Natural killer cell (primary cell): ENCODE measurements around the gene KIF12. TPM values are rescaled to one million over a fixed set of nuclear protein-coding genes. Genes with fewer than 3 reads are reported as not detected.
"Not testable (repeated sequence)": the region's sequence is repeated elsewhere in the genome, so short reads cannot be mapped to it uniquely, and the experiment has no call there.

ENCODE experiments used
- ATAC-seq, 3 donors: fragments of 150-1000 bp in 2 of 3; fragments of 200-7000 bp in 1 of 3; cut with Tn5 transposase; 1 replicate in 1 of 3; 2 replicates in 2 of 3; pipeline ENCODE4 v1.10.0; 2021; ENCODE audit warnings: mild to moderate bottlenecking in 2 of 3, moderate library complexity in 2 of 3
- DNase-seq, 2 donors: peaks; one replicate each; pipeline versions ENCODE4 v3.0.0 to v3.0.0-alpha.2; 2013 to 2021; ENCODE audit warnings: mixed read lengths in 1 of 2
- H3K27ac ChIP-seq: one replicate; pipeline ENCODE4 v1.5.1; 2013; ENCODE audit warnings: mild to moderate bottlenecking, low read length
- H3K27me3 ChIP-seq: one replicate; pipeline ENCODE4 v1.6.1; 2013; ENCODE audit warnings: low read length; ENCODE audit not compliant: control insufficient read depth, insufficient read depth
- H3K36me3 ChIP-seq: one replicate; pipeline ENCODE4 v1.6.1; 2013; ENCODE audit warnings: low read length; ENCODE audit not compliant: control insufficient read depth, insufficient read depth
- H3K4me1 ChIP-seq: one replicate; pipeline ENCODE4 v1.6.1; 2013; ENCODE audit warnings: low read length; ENCODE audit not compliant: control insufficient read depth, insufficient read depth
- H3K4me3 ChIP-seq: one replicate; pipeline ENCODE4 v1.5.1; 2013; ENCODE audit warnings: low read length
- H3K9me3 ChIP-seq: one replicate; pipeline ENCODE4 v1.6.1; 2013; ENCODE audit warnings: low read length; ENCODE audit not compliant: control insufficient read depth, insufficient read depth
- H3K27ac Mint-ChIP-seq, 2 donors: one replicate each; pipeline ENCODE4 v1.8.0; 2022; ENCODE audit warnings: mild to moderate bottlenecking in 2 of 2, mixed read lengths in 2 of 2, moderate library complexity in 1 of 2
- H3K27me3 Mint-ChIP-seq, 2 donors: one replicate each; pipeline ENCODE4 v1.8.0; 2022; ENCODE audit warnings: low read depth in 2 of 2, mixed read lengths in 2 of 2
- H3K36me3 Mint-ChIP-seq: one replicate; pipeline ENCODE4 v1.8.0; 2022; ENCODE audit warnings: mixed read lengths
- H3K4me1 Mint-ChIP-seq, 2 donors: one replicate each; pipeline ENCODE4 v1.8.0; 2022; ENCODE audit warnings: mixed read lengths in 2 of 2
- H3K4me3 Mint-ChIP-seq: one replicate; pipeline ENCODE4 v1.8.0; 2022; ENCODE audit warnings: mild to moderate bottlenecking, moderate library complexity, mixed read lengths
- H3K9me3 Mint-ChIP-seq, 2 donors: one replicate each; pipeline ENCODE4 v1.8.0; 2022; ENCODE audit warnings: mixed read lengths in 2 of 2
- WGBS: methylation state at CpG from one replicate; pipeline ENCODE4 v1.1.7; 2013; ENCODE audit warnings: missing lambda C conversion rate; ENCODE audit not compliant: insufficient coverage; 5-methylcytosine and 5-hydroxymethylcytosine counted together
- intact Hi-C: fragments of 100-400 bp; cut with micrococcal nuclease; formaldehyde crosslinking; loops from one replicate; pipeline ENCODE4 v1.14.2; 2022
- total RNA-seq, 4 donors: library from RNA; stranded (reverse); fragments of 120-200 nt in 1 of 4; gene quantifications; one replicate each; pipeline versions ENCODE4 v1.2.3 to v1.2.4, GENCODE V29; 2013 to 2022
- TF ChIP-seq, protein P1 (sequence below): fragments of 200-600 bp; IDR thresholded peaks from one replicate; pipeline ENCODE4 v1.8.0; 2022; ENCODE audit warnings: antibody characterized with exemption

Gene KIF12
- total RNA-seq, 3 donors from 2014 or later (not counting 1 experiment from before 2014, with no cell fraction given) = not detected

DNA sequence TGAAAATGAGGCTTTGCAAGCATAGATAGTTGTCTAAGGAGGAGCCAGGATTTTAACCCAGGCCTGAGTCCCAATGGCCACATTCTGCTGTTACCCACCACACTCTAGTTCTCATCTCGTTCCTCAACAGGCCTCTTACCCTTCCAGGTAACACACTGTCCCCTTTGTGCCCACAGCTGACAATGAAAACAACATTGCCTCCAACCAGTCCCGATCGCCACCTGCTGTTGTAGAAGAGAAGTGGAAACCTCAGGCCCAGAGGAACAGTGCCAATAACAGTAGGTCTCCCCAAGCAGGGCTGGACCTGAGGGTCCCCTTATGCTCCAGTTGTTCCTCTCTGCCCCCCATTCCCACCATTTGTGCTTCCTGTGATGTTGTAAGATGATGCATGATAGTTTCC, 51.4 kb downstream of the KIF12 start:
- Mint-ChIP-seq H3K9me3 (no peaks in the 10 kb centered on the region), H3K36me3 (no peaks in the 10 kb centered on the region), H3K27me3 (no peaks in the 10 kb centered on the region), H3K4me1 (no peaks in the 10 kb centered on the region), H3K4me3 (no peak overlapping the region), H3K27ac (no peak overlapping the region)
- intact Hi-C loops = no loop called here
- TF ChIP-seq, protein P1, sequence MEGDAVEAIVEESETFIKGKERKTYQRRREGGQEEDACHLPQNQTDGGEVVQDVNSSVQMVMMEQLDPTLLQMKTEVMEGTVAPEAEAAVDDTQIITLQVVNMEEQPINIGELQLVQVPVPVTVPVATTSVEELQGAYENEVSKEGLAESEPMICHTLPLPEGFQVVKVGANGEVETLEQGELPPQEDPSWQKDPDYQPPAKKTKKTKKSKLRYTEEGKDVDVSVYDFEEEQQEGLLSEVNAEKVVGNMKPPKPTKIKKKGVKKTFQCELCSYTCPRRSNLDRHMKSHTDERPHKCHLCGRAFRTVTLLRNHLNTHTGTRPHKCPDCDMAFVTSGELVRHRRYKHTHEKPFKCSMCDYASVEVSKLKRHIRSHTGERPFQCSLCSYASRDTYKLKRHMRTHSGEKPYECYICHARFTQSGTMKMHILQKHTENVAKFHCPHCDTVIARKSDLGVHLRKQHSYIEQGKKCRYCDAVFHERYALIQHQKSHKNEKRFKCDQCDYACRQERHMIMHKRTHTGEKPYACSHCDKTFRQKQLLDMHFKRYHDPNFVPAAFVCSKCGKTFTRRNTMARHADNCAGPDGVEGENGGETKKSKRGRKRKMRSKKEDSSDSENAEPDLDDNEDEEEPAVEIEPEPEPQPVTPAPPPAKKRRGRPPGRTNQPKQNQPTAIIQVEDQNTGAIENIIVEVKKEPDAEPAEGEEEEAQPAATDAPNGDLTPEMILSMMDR = no peak
- H3K9me3 ChIP-seq = no peaks in the 10 kb centered on the region
- DNase-seq = no peak
- H3K4me3 ChIP-seq = no peak overlapping the region
- no peak for ATAC-seq
- H3K4me1 ChIP-seq = no peaks in the 10 kb centered on the region
- peaks cover 6% of the 10 kb centered on the region for H3K36me3 ChIP-seq
- no peak overlapping the region for H3K27ac ChIP-seq
- no peaks in the 10 kb centered on the region for H3K27me3 ChIP-seq
- WGBS = 88% methylated on average over 3 of the region's 3 CpGs

DNA sequence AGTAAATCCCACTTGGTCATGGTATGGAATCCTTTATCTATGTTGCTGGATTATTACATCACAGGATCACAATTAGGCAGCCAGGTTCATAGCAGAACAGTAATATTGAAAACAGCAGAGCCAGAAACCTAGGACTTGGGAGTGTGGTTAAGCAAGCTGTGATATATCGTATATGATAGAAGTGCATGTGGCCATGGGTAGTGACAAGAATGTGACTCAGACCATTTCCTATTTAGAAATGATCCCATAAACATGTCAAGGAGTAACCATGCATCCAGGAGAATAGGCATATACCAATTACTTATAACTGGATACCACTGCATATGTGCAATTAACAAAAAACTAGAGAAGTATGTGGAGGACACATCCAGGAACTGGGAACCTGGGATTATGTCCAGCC, 52.2 kb downstream of the KIF12 start:
- Mint-ChIP-seq H3K4me1 (no peaks in the 10 kb centered on the region), H3K27ac (no peak overlapping the region), H3K9me3 (no peaks in the 10 kb centered on the region), H3K27me3 (no peaks in the 10 kb centered on the region), H3K4me3 (no peak overlapping the region), H3K36me3 (no peaks in the 10 kb centered on the region)
- H3K27ac ChIP-seq = no peak overlapping the region
- ATAC-seq (no peak), DNase-seq (no peak)
- H3K4me1 ChIP-seq = no peaks in the 10 kb centered on the region
- TF ChIP-seq, protein P1 = no peak
- intact Hi-C loops = no loop called here
- WGBS = 71% methylated on average over 1 of the region's 1 CpG
- H3K9me3 ChIP-seq = no peaks in the 10 kb centered on the region
- H3K4me3 ChIP-seq = no peak overlapping the region
- no peaks in the 10 kb centered on the region for H3K27me3 ChIP-seq
- H3K36me3 ChIP-seq = peaks cover 6% of the 10 kb centered on the region

DNA sequence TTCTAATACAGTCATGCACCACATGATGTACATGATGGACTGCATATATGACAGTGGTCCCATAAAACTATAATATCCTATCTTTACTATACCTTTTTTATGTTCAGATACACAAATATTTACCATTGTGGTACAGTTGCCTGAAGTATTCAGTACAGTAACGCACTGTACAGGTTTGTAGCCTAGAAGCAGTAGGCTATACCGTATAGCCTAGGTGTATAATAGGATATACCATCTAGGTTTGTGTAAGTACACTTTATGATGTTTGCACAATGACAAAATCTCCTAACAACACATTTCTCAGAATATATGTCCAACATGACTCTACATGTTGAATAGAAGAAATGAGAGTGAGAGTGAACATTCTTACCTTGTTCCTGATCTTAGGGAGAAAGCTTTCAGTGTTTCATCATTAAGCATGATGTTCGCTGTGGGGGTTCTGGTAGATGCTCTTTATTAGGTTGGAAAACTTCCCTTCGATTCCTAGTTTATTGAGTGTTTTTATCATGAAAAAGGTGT, 52.8 kb downstream of the KIF12 start:
- no peak overlapping the region for H3K4me3 Mint-ChIP-seq
- ATAC-seq (no peak), DNase-seq (no peak)
- H3K27me3 Mint-ChIP-seq = no peaks in the 10 kb centered on the region
- H3K4me3 ChIP-seq = no peak overlapping the region
- no peaks in the 10 kb centered on the region for H3K9me3 Mint-ChIP-seq
- no peak overlapping the region for H3K27ac Mint-ChIP-seq
- TF ChIP-seq, protein P1 = no peak
- no peaks in the 10 kb centered on the region for H3K9me3 ChIP-seq
- no peaks in the 10 kb centered on the region for H3K27me3 ChIP-seq
- WGBS = 98% methylated on average over 4 of the region's 4 CpGs
- H3K4me1 Mint-ChIP-seq = no peaks in the 10 kb centered on the region
- intact Hi-C loops = no loop called here
- H3K27ac ChIP-seq = no peak overlapping the region
- peaks cover 6% of the 10 kb centered on the region for H3K36me3 ChIP-seq
- no peaks in the 10 kb centered on the region for H3K36me3 Mint-ChIP-seq
- H3K4me1 ChIP-seq = no peaks in the 10 kb centered on the region

DNA sequence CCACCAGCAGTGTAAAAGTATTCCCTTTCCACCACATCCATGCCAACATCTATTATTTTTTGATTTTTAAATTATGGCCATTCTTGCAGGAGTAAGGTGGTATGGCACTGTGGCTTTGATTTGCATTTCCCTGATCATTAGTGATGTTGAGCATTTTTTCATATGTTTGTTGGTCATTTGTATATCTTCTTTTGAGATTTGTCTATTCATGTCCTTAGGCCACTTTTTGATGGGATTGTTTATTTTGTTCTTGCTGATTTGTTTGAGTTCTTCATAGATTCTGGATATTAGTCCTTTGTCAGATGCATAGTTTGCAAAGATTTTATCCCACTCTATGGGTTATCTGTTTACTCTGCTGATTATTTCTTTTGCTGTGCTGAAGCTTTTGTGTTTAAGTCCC, 55.4 kb downstream of the KIF12 start:
- H3K4me3 ChIP-seq, H3K36me3 ChIP-seq, H3K4me1 ChIP-seq, ATAC-seq, H3K27me3 Mint-ChIP-seq, H3K9me3 Mint-ChIP-seq, DNase-seq, H3K36me3 Mint-ChIP-seq, H3K27ac Mint-ChIP-seq, intact Hi-C loops, H3K27me3 ChIP-seq, H3K27ac ChIP-seq, H3K4me3 Mint-ChIP-seq, H3K4me1 Mint-ChIP-seq, H3K9me3 ChIP-seq: not testable (repeated sequence)

Other genes with a start within 250 kb of the KIF12 start
- gene ZNF618, start 223.0 kb downstream of the KIF12 start, total RNA-seq = 10 to 100 TPM in 2 of 3 donors, 1 to 10 TPM in 1; 9.2 to 10.7 (median 10.0) TPM
- gene AMBP, start 21.0 kb downstream of the KIF12 start, total RNA-seq = not detected
- not detected for gene COL27A1, start 56.2 kb upstream of the KIF12 start, total RNA-seq
- under 1 TPM in 1 of 3 donors, not detected in 2; 1.00 TPM for gene ORM1, start 223.8 kb upstream of the KIF12 start, total RNA-seq
- gene ORM2, start 230.6 kb upstream of the KIF12 start, total RNA-seq = not detected